Hypothalamus (tissue), 51 donors: ENCODE results near the gene PHETA1.

Source experiments
- DNase-seq, 51 donors: peaks; one replicate each; lab custom pipeline; 2025; lab: John Stamatoyannopoulos, UW

PHETA1 gene, protein sequence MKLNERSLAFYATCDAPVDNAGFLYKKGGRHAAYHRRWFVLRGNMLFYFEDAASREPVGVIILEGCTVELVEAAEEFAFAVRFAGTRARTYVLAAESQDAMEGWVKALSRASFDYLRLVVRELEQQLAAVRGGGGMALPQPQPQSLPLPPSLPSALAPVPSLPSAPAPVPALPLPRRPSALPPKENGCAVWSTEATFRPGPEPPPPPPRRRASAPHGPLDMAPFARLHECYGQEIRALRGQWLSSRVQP

GRCh38 chr12:111368788-111369495 is at the start of gene PHETA1:
PHETA1 (minus strand) TSS chr12:111369095; CDS start chr12:111363427, 5,668 bp downstream.
- peak; percentile 44 to 93 (median 87) for DNase-seq

GRCh38 chr12:111418594-111418880 is 49.6 kb upstream of the PHETA1 start:
- DNase-seq = no peak

DNA sequence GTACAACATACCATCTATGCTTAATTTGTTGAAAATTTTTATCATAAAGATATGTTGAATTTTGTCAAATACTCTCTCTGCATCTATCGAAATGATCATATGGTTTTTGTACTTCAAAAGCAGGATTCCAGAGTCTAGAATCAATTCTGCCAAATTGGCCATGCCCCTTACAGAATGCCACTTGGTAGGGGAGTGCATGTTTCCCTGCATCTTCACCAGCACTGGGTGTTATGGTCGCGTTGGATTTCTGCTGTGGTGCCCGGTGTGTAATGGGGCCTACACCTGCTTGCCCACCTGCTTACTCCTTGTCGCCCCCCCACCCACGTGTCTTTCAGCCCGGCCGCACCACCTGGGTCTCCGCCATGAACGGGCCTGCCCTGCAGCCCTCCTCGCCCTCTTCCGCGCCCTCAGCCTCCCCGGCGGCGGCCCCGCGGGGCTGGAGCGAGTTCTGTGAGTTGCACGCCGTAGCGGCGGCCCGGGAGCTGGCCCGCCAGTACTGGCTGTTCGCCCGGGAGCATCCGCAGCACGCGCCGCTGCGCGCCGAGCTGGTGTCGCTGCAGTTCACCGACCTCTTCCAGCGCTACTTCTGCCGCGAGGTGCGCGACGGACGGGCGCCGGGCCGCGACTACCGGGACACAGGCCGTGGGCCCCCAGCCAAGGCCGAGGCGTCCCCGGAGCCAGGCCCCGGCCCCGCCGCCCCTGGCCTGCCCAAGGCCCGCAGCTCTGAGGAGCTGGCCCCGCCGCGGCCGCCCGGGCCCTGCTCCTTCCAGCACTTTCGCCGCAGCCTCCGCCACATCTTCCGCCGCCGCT is 49.1 kb upstream of the PHETA1 start:
- DNase-seq = no peak

DNA sequence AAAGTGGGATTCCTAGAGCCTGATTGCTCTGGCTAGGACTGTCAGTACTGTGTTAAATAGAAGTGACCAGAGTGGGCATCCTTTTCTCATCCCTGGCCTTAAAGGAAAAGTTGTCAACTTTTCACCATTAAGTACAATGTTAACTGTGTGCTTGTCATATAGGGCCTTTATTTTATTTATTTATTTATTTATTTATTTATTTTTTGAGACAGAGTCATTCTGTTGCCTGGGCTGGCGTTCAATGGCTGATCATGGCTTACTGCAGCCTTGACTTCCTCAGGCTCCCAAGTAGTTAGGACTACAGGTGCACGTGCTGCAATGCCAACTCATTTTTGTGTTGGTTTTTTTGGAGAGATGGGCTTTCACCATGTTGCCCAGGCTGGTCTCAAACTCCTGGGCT is 48.4 kb upstream of the PHETA1 start:
- DNase-seq = no peak

GRCh38 chr12:111414711-111415252 is 45.9 kb upstream of the PHETA1 start:
- DNase-seq = no peak

DNA sequence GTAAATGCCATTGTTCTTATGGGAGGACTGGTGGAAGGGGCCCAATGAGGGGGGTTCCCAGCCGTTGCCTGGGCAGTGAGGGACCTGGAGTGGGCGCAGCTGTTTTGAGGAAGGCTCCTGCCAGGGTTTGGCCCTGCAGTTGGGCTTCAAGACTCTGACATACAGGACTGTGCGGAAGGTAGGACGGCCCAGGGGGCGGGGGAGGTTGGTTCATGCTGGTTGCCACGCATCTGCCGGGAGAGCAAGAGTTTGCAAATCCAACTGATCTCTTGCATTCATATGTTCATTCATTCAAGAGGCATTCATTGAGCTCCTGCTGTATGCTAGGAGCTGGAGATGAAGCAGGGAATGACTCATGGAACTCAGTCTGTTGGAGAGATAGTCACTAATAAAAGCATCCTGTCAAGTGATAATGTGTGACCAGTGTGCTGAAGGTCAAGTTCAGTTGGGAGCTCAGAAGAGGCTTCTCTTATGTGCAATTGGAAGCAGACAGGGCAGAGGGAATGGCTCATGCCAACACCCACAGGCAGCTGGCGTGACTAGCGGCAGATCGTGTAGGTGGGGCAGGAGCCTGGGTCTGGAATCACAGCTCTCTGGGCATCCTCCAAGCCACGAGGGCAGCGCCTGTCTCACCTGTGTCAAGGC is 44.7 kb upstream of the PHETA1 start:
- peak in 2 of 51 donors; percentile 18 to 39 for DNase-seq

DNA sequence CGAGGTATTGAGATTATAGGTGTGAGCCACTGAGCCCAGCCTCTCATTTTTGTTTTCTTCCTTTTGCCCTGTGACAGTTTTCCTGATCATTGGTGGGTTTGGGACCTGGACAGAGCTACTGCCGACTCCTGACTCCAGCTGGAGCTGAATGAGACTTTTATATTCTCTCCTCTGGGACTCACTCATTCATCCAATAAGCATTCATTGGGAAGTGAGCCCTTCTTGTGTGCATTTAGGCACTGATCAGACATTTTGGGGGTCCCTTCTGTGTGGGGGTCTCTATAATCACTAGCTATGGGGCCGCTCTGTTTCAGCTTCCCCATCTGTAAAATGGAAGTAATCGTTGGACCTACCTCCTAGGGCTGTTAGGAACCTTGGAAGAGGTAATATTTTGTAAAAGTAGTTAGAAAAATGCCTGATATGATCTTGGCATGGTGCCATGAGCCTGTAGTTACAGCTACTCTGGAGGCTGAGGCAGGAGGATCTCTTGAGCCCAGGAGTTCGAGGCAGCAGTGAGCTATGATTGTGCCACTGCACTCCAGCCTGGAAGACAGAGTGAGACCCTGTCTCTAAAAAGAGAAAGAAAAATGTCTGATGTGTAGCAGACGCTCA is 44.0 kb upstream of the PHETA1 start:
- no peak for DNase-seq

DNA sequence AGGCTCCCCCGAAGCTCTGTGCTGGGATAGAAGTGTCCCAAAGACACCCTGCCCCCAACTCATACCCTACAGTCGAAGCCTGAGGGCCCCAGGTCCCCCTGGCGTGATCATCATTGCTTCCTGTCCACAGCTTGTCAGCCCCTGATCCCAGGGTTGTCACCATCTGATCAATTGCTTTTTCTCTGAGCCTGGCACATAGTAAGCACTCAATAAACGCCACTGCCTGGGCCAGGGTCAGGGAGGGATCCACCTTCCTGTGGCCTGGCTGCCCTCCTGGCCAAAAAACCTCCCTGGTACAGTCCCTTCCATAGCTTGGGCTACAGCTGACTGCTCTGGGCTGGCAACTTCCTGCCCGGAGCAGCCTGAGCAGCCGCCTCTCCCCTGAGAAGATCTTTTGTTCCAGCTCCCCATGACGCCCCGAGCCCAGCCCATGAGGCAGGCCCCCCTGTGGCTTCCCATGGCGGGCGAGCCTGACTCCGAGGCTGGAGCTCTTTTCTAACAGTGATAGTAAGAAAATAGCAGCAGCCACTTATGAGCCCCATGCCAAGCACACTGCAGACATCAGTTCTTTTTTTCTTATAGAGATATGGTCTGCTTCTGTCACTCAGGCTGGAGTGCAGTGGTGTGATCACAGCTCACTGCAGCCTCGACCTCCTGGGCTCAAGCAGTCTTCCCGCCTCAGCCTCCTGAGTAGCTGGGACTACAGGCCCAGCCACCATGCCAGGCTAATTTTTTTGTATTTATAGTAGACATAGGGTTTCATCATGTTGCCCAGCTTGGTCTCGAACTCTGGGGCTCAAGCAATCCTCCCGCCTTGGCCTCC is 43.3 kb upstream of the PHETA1 start:
- peak in 32 of 51 donors; percentile 13 to 76 (median 36) for DNase-seq

GRCh38 chr12:111411185-111411764 is 42.4 kb upstream of the PHETA1 start:
- DNase-seq = no peak

- DNase-seq = no peak
These were observed 41.7 kb upstream of the PHETA1 start for GRCh38 chr12:111410431-111411184.

DNA sequence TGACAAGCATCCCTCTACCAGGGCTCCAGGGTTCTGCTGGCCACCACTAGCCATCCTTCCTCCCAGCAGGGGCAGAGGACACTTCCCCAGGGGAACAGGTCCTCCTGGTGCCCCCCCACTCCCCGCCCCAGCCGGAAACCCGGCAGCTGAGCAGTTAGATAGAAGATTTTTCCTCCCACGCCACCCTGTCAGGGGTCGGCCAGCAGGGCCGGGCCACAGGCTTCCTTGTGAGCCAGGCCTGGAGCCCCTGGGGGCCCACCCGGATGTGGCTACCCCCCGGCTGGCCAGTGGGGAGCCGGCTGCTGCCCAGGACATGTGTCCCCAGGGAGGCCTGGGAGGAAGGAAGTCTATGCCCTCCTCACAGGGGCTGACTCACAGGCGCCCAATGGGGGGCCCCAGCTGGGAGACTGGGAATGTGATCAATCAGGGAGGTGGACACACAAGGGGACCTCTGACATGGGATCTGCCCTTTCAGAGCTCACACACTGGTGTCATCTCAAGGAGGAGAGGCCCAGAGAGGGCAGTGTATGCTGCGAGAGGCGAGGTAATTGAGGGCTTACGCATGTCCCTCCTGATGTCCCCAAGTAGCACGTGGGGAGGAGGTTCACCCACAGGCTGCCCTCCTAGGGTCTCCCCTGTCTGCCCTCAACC is 41.0 kb upstream of the PHETA1 start:
- peak in 14 of 51 donors; percentile 10 to 59 (median 27) for DNase-seq

DNA sequence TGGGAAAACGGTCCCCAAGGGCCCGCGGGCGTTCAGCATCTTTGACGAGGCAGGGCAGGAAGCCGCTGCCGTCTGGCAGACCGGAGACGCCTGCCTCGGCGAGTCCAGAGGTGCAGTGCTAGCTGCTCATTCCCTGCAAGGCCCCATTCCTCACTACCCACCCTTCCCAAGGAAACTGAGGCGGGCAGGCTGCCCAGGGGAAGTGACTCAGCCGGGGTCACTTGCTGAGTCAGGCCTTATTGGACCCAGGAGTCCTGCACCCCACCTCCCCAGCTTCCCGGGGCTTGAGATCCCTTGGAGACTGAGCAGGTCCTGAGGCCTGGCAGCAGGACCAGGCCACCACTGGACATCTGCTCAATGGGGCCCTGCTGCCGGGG is 40.5 kb upstream of the PHETA1 start:
- peak in 2 of 51 donors; percentile 35 to 38 for DNase-seq

GRCh38 chr12:111408686-111409402 is 39.9 kb upstream of the PHETA1 start:
- DNase-seq = no peak

GRCh38 chr12:111408116-111408440 is 39.2 kb upstream of the PHETA1 start:
- no peak for DNase-seq

DNA sequence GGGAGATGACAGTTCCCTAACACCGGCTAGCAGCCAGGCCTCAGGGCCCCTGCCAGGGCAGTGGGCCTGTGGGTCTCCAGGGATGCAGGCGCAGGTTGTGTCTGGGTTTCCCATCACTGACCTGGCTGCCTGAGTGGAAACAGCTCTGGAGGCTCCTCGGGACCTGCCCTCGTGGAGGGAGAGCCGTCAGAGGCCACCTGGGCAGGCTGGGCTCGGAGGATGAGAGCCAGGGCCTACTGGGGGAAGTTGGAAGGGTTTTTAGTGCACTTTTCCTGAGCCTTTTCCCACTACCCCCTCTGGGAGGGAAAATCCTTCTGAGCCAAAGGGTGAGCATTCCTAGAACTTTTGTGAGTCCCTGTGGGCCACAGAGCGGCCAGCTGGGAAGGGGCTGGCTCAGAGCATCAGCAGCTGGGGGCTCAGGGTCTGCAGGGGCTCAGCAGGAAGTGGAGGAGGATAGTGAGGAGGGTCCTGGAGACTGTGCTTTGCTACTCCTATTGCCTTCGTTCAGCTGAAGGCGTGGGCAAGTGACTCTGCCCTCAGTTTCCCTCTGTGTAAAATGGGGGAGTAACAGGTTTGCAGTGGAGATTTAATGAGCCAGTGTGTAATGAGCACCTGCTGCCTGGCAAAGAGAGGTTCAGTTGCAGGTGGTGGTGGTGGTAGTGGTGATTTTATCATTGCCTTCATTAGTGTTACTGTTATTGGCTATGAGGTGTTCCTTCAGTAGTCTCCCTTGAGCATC is 38.7 kb upstream of the PHETA1 start:
- DNase-seq = peak in 2 of 51 donors; percentile 15 to 52
